ENCODE data around the gene POR.

The POR gene

GRCh38 chr7:75979759-75980429, 64.9 kb downstream of the POR start:
- no peak for DNase-seq (ENCODE audit: low spot score)

GRCh38 chr7:75980430-75981202, 65.7 kb downstream of the POR start:
- no peak for DNase-seq (ENCODE audit: low spot score)

GRCh38 chr7:75981203-75981452, 66.2 kb downstream of the POR start:
- DNase-seq (ENCODE audit: low spot score) = no peak

GRCh38 chr7:75981453-75982305, 66.7 kb downstream of the POR start:
- no peak for DNase-seq (ENCODE audit: low spot score)

- DNase-seq (ENCODE audit: low spot score) = no peak
These were observed 67.5 kb downstream of the POR start for GRCh38 chr7:75982306-75983064.

GRCh38 chr7:75983471-75984129, 68.6 kb downstream of the POR start:
- no peak for DNase-seq (ENCODE audit: low spot score)

- no peak for DNase-seq (ENCODE audit: low spot score)
These were observed 69.4 kb downstream of the POR start for GRCh38 chr7:75984130-75985008.

GRCh38 chr7:75985009-75985517, 70.1 kb downstream of the POR start:
- DNase-seq (ENCODE audit: low spot score) = no peak

GRCh38 chr7:75985518-75986146, 70.7 kb downstream of the POR start:
- no peak for DNase-seq (ENCODE audit: low spot score)

GRCh38 chr7:75986147-75986781, 71.3 kb downstream of the POR start:
- no peak for DNase-seq (ENCODE audit: low spot score)

GRCh38 chr7:75987026-75987804, 72.3 kb downstream of the POR start:
- DNase-seq (ENCODE audit: low spot score) = no peak

- no peak for DNase-seq (ENCODE audit: low spot score)
These were observed 73.0 kb downstream of the POR start for GRCh38 chr7:75987805-75988567.

GRCh38 chr7:75988568-75989499, 73.9 kb downstream of the POR start:
- DNase-seq (ENCODE audit: low spot score) = no peak

GRCh38 chr7:75989500-75990388, 74.8 kb downstream of the POR start:
- DNase-seq (ENCODE audit: low spot score) = no peak

GRCh38 chr7:75991531-75992082, 76.7 kb downstream of the POR start:
- DNase-seq (ENCODE audit: low spot score) = no peak
